KMS-11 (cell line): ENCODE measurements around the gene LAMA2.

Experiments used
- H2AFZ ChIP-seq: fragments of 200-600 bp; sonication (generic); 2 replicates; pipeline ENCODE4 v1.6.1; 2016; ENCODE audit warnings: antibody characterized with exemption, mixed run types, low read depth
- H3K27ac ChIP-seq: fragments of 200-600 bp; sonication (generic); 2 replicates; pipeline ENCODE4 v1.6.1; 2016; ENCODE audit warnings: mild to moderate bottlenecking, mixed run types
- H3K27me3 ChIP-seq: fragments of 200-600 bp; sonication (generic); 2 replicates; pipeline ENCODE4 v1.6.1; 2017; ENCODE audit warnings: mild to moderate bottlenecking, low read depth, mixed run types, moderate library complexity; ENCODE audit not compliant: insufficient read depth
- H3K36me3 ChIP-seq: fragments of 200-600 bp; sonication (generic); 2 replicates; pipeline ENCODE4 v1.6.1; 2017; ENCODE audit warnings: mild to moderate bottlenecking, mixed run types; ENCODE audit not compliant: insufficient read depth
- H3K4me1 ChIP-seq: fragments of 200-600 bp; sonication (generic); 2 replicates; pipeline ENCODE4 v1.6.1; 2016; ENCODE audit warnings: mild to moderate bottlenecking, low read depth, mixed run types; ENCODE audit not compliant: poor library complexity, severe bottlenecking
- H3K4me2 ChIP-seq: fragments of 200-600 bp; sonication (generic); 2 replicates; pipeline ENCODE4 v1.7.0; 2016; ENCODE audit warnings: mild to moderate bottlenecking, mixed run types
- H3K4me3 ChIP-seq: fragments of 200-600 bp; sonication (generic); IDR thresholded peaks from 2 replicates; pipeline ENCODE4 v1.6.1; 2017; ENCODE audit warnings: low read depth, low read length, mixed read lengths; ENCODE audit not compliant: insufficient read depth
- H3K79me2 ChIP-seq: fragments of 200-600 bp; sonication (generic); 2 replicates; pipeline ENCODE4 v1.6.1; 2016; ENCODE audit warnings: low read depth, mixed run types; ENCODE audit not compliant: insufficient read depth
- H3K9ac ChIP-seq: fragments of 200-600 bp; sonication (generic); 2 replicates; pipeline ENCODE4 v1.6.1; 2016; ENCODE audit warnings: mild to moderate bottlenecking, mixed run types
- H4K20me1 ChIP-seq: fragments of 200-600 bp; sonication (generic); 2 replicates; pipeline ENCODE4 v1.6.1; 2016; ENCODE audit warnings: mild to moderate bottlenecking, mixed run types; ENCODE audit not compliant: insufficient read depth
- TF ChIP-seq, protein P1 (sequence below): fragments of 200-600 bp; sonication (generic); conservative IDR thresholded peaks from 2 replicates; pipeline ENCODE4 v1.6.1; 2017; ENCODE audit warnings: low read depth, mild to moderate bottlenecking, antibody characterized with exemption, low read length, moderate library complexity, mixed read lengths

LAMA2 gene

DNA sequence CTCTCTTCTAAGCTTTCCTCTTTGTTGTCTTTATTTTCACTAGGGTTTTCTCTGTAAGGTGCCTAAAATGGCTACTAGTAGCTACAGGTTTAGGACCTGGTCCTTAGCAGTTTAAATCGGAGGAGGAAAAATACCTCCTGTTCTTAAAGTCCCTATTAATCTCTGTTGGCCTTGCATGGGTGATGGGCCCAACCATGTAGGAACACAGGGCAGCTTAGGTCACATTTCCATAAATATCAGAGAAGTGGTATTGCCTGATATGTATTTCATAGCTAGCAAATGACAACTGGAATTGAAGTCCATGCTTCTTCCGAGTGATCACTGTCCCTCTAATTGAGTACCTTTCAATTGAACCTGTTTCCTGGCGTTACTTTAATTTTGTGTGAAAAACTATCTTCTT is 70.0 kb downstream of the LAMA2 start:
- Histone ChIP-seq H3K36me3 (no peaks in the 10 kb centered on the region), H2AFZ (no peak overlapping the region), H3K4me1 (no peaks in the 10 kb centered on the region), H3K4me3 (no peak overlapping the region), H4K20me1 (no peaks in the 10 kb centered on the region), H3K9ac (no peak overlapping the region), H3K79me2 (no peaks in the 10 kb centered on the region), H3K27me3 (no peaks in the 10 kb centered on the region), H3K27ac (no peak overlapping the region), H3K4me2 (no peak overlapping the region)
- TF ChIP-seq, protein P1, sequence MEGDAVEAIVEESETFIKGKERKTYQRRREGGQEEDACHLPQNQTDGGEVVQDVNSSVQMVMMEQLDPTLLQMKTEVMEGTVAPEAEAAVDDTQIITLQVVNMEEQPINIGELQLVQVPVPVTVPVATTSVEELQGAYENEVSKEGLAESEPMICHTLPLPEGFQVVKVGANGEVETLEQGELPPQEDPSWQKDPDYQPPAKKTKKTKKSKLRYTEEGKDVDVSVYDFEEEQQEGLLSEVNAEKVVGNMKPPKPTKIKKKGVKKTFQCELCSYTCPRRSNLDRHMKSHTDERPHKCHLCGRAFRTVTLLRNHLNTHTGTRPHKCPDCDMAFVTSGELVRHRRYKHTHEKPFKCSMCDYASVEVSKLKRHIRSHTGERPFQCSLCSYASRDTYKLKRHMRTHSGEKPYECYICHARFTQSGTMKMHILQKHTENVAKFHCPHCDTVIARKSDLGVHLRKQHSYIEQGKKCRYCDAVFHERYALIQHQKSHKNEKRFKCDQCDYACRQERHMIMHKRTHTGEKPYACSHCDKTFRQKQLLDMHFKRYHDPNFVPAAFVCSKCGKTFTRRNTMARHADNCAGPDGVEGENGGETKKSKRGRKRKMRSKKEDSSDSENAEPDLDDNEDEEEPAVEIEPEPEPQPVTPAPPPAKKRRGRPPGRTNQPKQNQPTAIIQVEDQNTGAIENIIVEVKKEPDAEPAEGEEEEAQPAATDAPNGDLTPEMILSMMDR: no peak

DNA sequence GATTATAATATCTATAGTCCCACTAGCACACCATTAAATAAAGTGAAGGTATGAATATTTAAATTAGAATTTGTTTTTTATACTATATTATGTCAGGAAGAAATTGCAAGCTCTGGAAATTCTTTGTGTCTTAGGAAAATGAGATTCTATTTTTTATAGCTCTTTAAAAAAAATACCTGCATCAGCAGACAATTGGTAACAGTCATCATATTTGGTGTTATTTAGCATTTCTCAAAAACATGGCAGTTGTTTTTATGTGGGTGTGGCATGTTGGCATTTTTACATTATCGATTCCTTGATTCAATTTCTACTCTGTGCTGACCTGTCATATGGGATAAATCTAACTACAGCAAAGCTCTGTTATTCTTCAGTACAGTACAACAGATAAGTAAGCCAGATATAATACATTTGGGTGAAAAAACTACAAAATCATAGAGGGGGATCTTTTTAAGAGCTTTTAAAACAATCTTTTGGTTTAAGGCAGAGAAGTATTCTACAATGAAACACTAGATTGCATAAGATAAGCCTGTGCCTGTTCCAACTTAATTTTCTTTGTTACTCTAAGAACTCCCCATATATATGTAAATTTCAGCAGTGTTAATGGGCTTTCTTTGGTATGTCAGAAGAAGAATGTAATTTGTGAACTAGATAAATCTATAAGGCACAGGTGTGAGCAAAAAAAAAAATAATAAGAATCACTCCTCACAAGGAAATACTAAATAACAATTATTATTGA is 71.5 kb downstream of the LAMA2 start:
- no peaks in the 10 kb centered on the region for H3K27me3 ChIP-seq
- TF ChIP-seq, protein P1: no peak
- no peak overlapping the region for H2AFZ ChIP-seq
- H3K36me3 ChIP-seq: no peaks in the 10 kb centered on the region
- no peak overlapping the region for H3K9ac ChIP-seq
- H3K4me3 ChIP-seq: no peak overlapping the region
- H3K4me1 ChIP-seq: no peaks in the 10 kb centered on the region
- H3K27ac ChIP-seq: no peak overlapping the region
- H3K79me2 ChIP-seq: no peaks in the 10 kb centered on the region
- no peak overlapping the region for H3K4me2 ChIP-seq
- no peaks in the 10 kb centered on the region for H4K20me1 ChIP-seq

DNA sequence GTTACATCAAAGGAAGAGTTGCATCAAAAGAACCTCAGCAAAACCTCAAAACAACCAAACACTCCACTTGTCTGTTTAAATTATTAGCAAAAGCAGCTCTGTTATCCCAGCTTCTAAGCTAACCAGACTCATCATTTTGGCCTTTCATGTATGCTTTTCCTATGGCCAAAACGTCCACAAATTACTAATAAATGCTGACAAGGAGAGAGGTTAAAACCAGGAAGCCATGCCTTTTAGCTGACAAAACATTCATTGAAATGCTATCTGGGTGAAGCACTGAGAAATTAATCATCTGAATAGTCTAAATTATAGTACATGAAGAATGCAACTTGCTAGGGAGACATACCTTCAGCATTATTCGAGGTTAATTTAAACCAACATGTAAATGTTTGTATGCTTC is 80.6 kb downstream of the LAMA2 start:
- Histone ChIP-seq H4K20me1 (no peaks in the 10 kb centered on the region), H3K4me1 (no peaks in the 10 kb centered on the region), H3K27ac (no peak overlapping the region), H3K36me3 (no peaks in the 10 kb centered on the region), H3K79me2 (no peaks in the 10 kb centered on the region), H3K27me3 (no peaks in the 10 kb centered on the region), H3K4me2 (no peak overlapping the region), H2AFZ (no peak overlapping the region), H3K9ac (no peak overlapping the region), H3K4me3 (no peak overlapping the region)
- TF ChIP-seq, protein P1: no peak

DNA sequence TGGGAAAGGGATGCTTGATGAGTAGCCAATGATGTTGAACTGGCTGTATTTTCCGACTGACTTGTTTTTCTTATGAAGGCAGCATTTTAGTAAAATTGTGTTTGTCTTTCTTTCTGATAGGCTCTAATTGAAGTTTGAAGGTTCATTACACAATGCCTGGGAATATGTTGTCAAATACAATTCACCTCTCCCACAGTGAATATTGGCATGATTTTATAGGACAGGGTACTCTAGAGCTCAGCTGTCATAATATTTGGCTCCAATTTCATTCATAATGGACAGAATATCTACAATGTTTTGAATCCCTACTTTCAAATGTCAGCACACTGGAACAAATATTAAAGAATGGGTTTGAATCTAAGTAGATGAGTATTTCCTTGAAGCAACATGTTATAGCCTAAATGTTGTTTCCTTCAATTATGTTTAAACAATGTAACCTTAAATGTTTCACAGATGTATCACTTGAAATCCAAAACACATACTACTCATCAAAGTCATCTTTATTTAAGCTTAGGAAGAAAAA is 81.4 kb downstream of the LAMA2 start:
- Histone ChIP-seq H3K27me3 (no peaks in the 10 kb centered on the region), H4K20me1 (no peaks in the 10 kb centered on the region), H2AFZ (no peak overlapping the region), H3K4me3 (no peak overlapping the region), H3K9ac (no peak overlapping the region), H3K4me2 (no peak overlapping the region), H3K79me2 (no peaks in the 10 kb centered on the region), H3K27ac (no peak overlapping the region), H3K36me3 (no peaks in the 10 kb centered on the region), H3K4me1 (no peaks in the 10 kb centered on the region)
- TF ChIP-seq, protein P1: no peak
